NCI-H2171 treated with DMSO at 0.1 percent for 48 hours (cell line): Measurements from ENCODE around the gene UFSP2.
A peak's percentile ranks its signal among the peaks of the same experiment; 100 is the strongest.

Experiments used
- DNase-seq: peaks from one replicate; lab custom pipeline; 2025; lab: John Stamatoyannopoulos, UW

Gene UFSP2

GRCh38 chr4:185426960-185427688 is 1.4 kb upstream of the UFSP2 start:
- DNase-seq, result no peak

- peak; percentile 30 for DNase-seq
These were observed 688 bp downstream of the UFSP2 start for GRCh38 chr4:185424905-185425646.

- no peak for DNase-seq
These were observed 4.2 kb downstream of the UFSP2 start for GRCh38 chr4:185421366-185422124.

GRCh38 chr4:185416955-185417354 is 8.8 kb downstream of the UFSP2 start:
- no peak for DNase-seq

GRCh38 chr4:185412412-185412811 is 13.4 kb downstream of the UFSP2 start:
- no peak for DNase-seq

GRCh38 chr4:185411849-185412248 is 13.9 kb downstream of the UFSP2 start:
- no peak for DNase-seq

GRCh38 chr4:185408432-185408831 is 17.3 kb downstream of the UFSP2 start:
- no peak for DNase-seq

GRCh38 chr4:185405296-185405999 is 20.3 kb downstream of the UFSP2 start:
- no peak for DNase-seq

- DNase-seq, result peak; percentile 87
These were observed 21.7 kb downstream of the UFSP2 start for GRCh38 chr4:185404031-185404430.

GRCh38 chr4:185399466-185399865 is 26.3 kb downstream of the UFSP2 start:
- no peak for DNase-seq

- no peak for DNase-seq
These were observed 27.1 kb downstream of the UFSP2 start for GRCh38 chr4:185398618-185399017.

- DNase-seq, result no peak
These were observed 28.9 kb downstream of the UFSP2 start, which contains the start of gene ANKRD37 for GRCh38 chr4:185396724-185397385. Gene ANKRD37 (plus strand): TSS chr4:185396841. CDS start chr4:185396924, 83 bp downstream.

- peak; percentile 91 for DNase-seq
These were observed 29.6 kb downstream of the UFSP2 start for GRCh38 chr4:185395956-185396723.

GRCh38 chr4:185395238-185395955 is 30.4 kb downstream of the UFSP2 start, which contains the start of gene LRP2BP:
Gene LRP2BP (minus strand): TSS chr4:185395924. CDS start chr4:185378186, 17,738 bp downstream.
- DNase-seq, result peak; percentile 62

GRCh38 chr4:185394568-185395237 is 31.1 kb downstream of the UFSP2 start:
- no peak for DNase-seq

GRCh38 chr4:185392156-185392555 is 33.6 kb downstream of the UFSP2 start:
- DNase-seq, result no peak

- DNase-seq, result no peak
These were observed 34.8 kb downstream of the UFSP2 start for GRCh38 chr4:185390941-185391340.

- no peak for DNase-seq
These were observed 37.8 kb downstream of the UFSP2 start for GRCh38 chr4:185387957-185388356.

- DNase-seq, result no peak
These were observed 40.8 kb downstream of the UFSP2 start for GRCh38 chr4:185384930-185385331.
